Right atrium auricular region (tissue), 2 donors: ENCODE data around the gene MBOAT7. TPM values are rescaled to one million over a fixed set of nuclear protein-coding genes. Genes with fewer than 3 reads are reported as not detected.
A peak's percentile ranks its signal among the peaks of the same experiment; 100 is the strongest.
"Not testable (repeated sequence)": the region's sequence is repeated elsewhere in the genome, so short reads cannot be mapped to it uniquely, and the experiment has no call there.

Experiments used
- DNase-seq: peaks from one replicate; pipeline ENCODE4 v3.0.0-alpha.2; 2019; ENCODE audit warnings: low spot score
- H3K27ac ChIP-seq, 2 donors: fragments of 200-600 bp; sonication (generic); 1 replicate in 1 of 2; 2 replicates in 1 of 2; pipeline ENCODE4 v1.5.1; 2016 to 2019
- H3K27me3 ChIP-seq, 2 donors: fragments of 200-600 bp; sonication (generic); one replicate each; pipeline versions ENCODE4 v1.5.1 to v1.6.0; 2017 to 2019
- H3K36me3 ChIP-seq: fragments of 200-600 bp; sonication (generic); one replicate; pipeline ENCODE4 v1.5.1; 2016
- H3K4me1 ChIP-seq, 2 donors: fragments of 200-600 bp; sonication (generic); one replicate each; pipeline versions ENCODE4 v1.5.1 to v1.6.0; 2017 to 2019
- H3K4me3 ChIP-seq, 2 donors: fragments of 200-600 bp; sonication (generic); 1 replicate in 1 of 2; 2 replicates in 1 of 2; pipeline ENCODE4 v1.5.1; 2017 to 2019; ENCODE audit warnings: mild to moderate bottlenecking in 1 of 2, moderate library complexity in 1 of 2
- H3K9me3 ChIP-seq, 2 donors: fragments of 200-600 bp; sonication (generic); one replicate each; pipeline ENCODE4 v1.5.1; 2019
- total RNA-seq, 2 donors: library from RNA; depleted of rRNA; stranded (reverse); fragments of >200 nt; gene quantifications; one replicate each; pipeline ENCODE4 v1.1.0, GENCODE V29; 2016
- TF ChIP-seq, protein P1 (sequence below), 2 donors: fragments of 200-600 bp; sonication (generic); IDR thresholded peaks; one replicate each; pipeline ENCODE4 v1.5.1; 2019; ENCODE audit warnings: antibody characterized with exemption in 2 of 2

MBOAT7 gene
- total RNA-seq, 2 donors from 2014 or later: 27.0 to 37.0 TPM

DNA sequence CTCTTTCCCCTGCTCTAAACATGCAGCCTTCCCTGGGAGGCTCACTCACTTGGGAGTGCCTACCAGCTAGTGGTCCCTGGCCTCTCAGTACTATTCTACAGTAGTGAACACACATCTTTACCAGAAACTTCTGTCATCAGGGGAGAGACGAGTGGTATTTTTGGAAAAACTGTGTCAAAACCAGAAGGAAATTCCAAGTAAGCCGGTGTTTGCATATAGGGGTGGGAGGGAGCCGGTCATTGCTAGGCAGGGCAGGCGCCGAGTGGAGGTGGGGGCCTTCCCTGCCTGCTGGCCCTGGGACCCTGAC lies 18.2 kb upstream of the MBOAT7 start:
- Histone ChIP-seq H3K36me3 (peaks cover 58% of the 10 kb centered on the region), H3K4me3 (no peak overlapping the region), H3K9me3 (no peaks in the 10 kb centered on the region), H3K4me1 (peaks cover 0 to 81% of the 10 kb centered on the region in 2 donors), H3K27ac (peak overlapping the region; percentile 51 to 57), H3K27me3 (no peaks in the 10 kb centered on the region)
- no peak for DNase-seq
- TF ChIP-seq, protein P1, sequence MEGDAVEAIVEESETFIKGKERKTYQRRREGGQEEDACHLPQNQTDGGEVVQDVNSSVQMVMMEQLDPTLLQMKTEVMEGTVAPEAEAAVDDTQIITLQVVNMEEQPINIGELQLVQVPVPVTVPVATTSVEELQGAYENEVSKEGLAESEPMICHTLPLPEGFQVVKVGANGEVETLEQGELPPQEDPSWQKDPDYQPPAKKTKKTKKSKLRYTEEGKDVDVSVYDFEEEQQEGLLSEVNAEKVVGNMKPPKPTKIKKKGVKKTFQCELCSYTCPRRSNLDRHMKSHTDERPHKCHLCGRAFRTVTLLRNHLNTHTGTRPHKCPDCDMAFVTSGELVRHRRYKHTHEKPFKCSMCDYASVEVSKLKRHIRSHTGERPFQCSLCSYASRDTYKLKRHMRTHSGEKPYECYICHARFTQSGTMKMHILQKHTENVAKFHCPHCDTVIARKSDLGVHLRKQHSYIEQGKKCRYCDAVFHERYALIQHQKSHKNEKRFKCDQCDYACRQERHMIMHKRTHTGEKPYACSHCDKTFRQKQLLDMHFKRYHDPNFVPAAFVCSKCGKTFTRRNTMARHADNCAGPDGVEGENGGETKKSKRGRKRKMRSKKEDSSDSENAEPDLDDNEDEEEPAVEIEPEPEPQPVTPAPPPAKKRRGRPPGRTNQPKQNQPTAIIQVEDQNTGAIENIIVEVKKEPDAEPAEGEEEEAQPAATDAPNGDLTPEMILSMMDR (IDR thresholded peaks at IDR 0.05): no peak

DNA sequence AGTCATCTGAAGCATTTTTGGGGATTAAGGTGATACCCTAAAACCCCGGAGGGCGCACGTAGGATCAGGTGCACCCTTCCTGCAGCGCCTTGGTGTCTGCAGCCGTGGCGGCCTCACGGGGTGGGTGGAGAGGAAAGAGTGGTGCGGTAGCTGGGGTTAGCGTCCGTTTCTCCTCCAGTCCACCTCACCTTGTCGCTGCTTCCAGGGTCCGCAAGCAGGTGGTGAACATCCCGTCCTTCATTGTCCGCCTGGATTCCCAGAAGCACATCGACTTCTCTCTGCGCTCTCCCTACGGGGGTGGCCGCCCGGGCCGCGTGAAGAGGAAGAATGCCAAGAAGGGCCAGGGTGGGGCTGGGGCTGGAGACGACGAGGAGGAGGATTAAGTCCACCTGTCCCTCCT lies 17.8 kb upstream of the MBOAT7 start:
- Histone ChIP-seq H3K36me3 (peaks cover 62% of the 10 kb centered on the region), H3K27ac (peak overlapping the region; percentile 51 to 57), H3K4me1 (peaks cover 0 to 86% of the 10 kb centered on the region in 2 donors)
- H3K4me3 ChIP-seq, H3K9me3 ChIP-seq, H3K27me3 ChIP-seq, DNase-seq: not testable (repeated sequence)

DNA sequence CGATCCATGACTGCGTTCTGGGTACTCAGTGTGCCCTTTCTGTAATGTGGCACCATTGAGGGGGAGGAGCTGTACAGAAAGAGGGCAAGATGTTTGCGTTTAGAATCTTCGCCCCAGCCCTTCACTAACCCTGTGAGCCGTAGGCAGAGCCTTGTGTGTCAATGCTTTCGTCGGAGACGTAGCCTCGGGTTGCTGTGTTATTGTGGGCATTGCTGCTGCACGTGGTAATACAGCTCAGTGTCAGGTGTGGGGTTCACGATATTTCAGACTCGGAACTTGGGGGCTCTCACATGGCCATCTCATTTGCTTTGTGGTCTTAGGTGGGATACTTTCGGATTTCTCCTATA lies 17.4 kb upstream of the MBOAT7 start:
- Histone ChIP-seq H3K4me1 (peaks cover 0 to 89% of the 10 kb centered on the region in 2 donors), H3K27ac (peak overlapping the region; percentile 36 to 57), H3K27me3 (no peaks in the 10 kb centered on the region), H3K4me3 (no peak overlapping the region), H3K36me3 (peaks cover 66% of the 10 kb centered on the region), H3K9me3 (no peaks in the 10 kb centered on the region)
- TF ChIP-seq, protein P1 (IDR thresholded peaks at IDR 0.05): no peak
- no peak for DNase-seq

DNA sequence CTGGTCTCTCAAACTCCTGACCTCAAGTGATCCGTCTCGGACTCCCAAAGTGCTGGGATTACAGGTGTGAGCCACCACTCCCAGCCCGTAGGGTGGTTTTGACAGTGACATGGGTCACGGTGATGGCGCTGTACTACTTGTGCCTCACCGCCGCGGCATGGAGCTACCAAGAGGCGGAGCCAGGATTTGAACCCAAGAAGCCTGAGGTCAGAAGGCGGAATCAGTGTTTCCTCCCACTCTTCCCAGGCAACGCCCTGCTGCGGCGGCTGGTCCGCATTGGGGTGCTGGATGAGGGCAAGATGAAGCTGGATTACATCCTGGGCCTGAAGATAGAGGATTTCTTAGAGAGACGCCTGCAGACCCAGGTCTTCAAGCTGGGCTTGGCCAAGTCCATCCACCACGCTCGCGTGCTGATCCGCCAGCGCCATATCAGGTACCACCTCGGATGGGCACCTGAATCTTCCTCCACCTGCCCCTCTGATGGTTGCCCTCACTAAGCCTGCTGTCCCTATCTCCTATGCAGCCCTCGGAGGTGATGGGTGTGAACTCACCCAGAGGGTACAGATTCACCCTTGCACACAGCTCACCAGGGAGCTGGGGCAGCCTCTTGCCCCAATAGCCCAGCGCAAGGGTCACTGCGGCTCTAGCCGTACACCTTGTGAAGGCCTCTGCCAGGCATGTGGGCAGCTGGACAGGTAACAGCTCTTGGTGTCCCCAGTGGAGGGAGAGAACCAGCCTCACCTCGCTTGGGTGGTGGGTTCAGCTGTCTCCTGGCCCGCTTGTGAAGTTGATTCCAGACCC lies 16.9 kb upstream of the MBOAT7 start:
- H3K4me3 ChIP-seq: no peak overlapping the region
- H3K9me3 ChIP-seq: no peaks in the 10 kb centered on the region
- no peaks in the 10 kb centered on the region for H3K27me3 ChIP-seq
- no peak for DNase-seq
- peak overlapping the region; percentile 36 to 57 for H3K27ac ChIP-seq
- H3K36me3 ChIP-seq: peaks cover 72% of the 10 kb centered on the region
- peaks cover 0 to 95% of the 10 kb centered on the region in 2 donors for H3K4me1 ChIP-seq
- TF ChIP-seq, protein P1 (IDR thresholded peaks at IDR 0.05): no peak

DNA sequence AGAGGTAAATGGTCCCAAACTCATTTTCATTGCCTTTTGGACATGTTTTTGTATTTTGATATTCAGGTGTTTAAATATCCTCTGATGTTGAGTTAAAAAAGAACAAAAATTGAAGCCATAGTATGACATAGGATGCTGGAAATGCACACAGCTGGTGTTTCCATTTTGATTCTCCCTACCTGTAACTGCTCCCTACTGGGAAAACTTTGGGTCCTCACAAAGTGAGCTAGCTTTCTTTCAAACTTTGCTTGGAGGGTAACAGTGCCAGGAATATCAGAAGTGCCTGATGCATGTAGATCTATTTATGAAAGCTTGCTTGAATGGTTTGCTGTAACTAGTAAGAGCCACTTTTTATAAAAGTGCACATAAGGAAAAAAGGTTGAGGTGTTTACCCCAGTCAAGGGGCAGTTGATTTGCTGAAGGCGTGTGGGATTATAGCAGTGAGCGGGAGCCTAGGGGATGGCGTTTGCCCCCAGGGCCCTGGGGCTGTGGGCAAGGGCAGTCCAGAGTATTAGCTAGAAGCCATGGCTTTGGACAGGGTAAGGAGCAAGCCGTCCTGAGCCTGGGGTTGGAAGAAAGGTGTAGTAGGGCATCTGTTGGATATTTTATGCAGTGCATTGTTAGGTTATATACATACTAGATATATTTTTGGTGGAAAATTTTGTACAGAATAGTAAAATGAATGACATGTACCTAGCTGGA lies 15.5 kb upstream of the MBOAT7 start:
- H3K4me3 ChIP-seq: no peak overlapping the region
- no peak overlapping the region for H3K27ac ChIP-seq
- H3K9me3 ChIP-seq: no peaks in the 10 kb centered on the region
- TF ChIP-seq, protein P1 (IDR thresholded peaks at IDR 0.05): no peak
- no peaks in the 10 kb centered on the region for H3K27me3 ChIP-seq
- no peak for DNase-seq
- peaks cover 0 to 88% of the 10 kb centered on the region in 2 donors for H3K4me1 ChIP-seq
- peaks cover 73% of the 10 kb centered on the region for H3K36me3 ChIP-seq

DNA sequence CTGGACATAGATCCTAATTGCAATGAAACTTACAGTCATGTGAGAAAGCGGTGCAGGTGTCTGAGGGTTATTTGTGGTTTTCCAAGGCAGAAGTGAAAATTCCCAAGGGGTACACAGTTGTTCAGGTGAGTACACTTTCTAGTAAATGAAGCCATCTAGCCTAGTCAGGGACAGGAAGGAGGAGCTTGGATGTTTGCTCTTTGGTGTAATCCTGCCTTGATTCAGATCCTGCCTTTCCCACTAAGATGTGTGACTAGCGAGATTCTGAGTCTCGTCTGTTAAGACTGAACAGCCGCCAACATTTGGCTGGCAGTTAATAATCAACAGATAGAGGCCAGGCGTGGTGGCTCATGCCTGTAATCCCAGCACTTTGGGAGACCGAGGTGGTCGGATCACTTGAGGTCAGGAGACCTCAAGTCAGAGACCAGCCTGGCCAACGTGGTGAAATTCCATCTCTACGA lies 13.8 kb upstream of the MBOAT7 start:
- peak overlapping the region in 1 of 2 donors; percentile 98 for H3K27ac ChIP-seq
- H3K4me1 ChIP-seq: peaks cover 0 to 73% of the 10 kb centered on the region in 2 donors
- H3K36me3 ChIP-seq: peaks cover 70% of the 10 kb centered on the region
- DNase-seq: no peak
- no peaks in the 10 kb centered on the region for H3K27me3 ChIP-seq
- TF ChIP-seq, protein P1 (IDR thresholded peaks at IDR 0.05): no peak
- no peaks in the 10 kb centered on the region for H3K9me3 ChIP-seq
- H3K4me3 ChIP-seq: no peak overlapping the region
